Activated CD4-positive, CD25-positive, alpha-beta regulatory T cell treated with anti-CD3 and anti-CD28 coated beads, Interleukin-2, amount 50 U/mL, for 72 hours (primary cell): Measurements from ENCODE around the gene CFAP73.

Experiments
- DNase-seq: peaks from one replicate; pipeline ENCODE4 v3.0.0; 2021

The CFAP73 gene

GRCh38 chr12:113142886-113143332 is 6.6 kb upstream of the CFAP73 start:
- DNase-seq, result no peak

- DNase-seq, result no peak
Measured at GRCh38 chr12:113143959-113144358, 5.6 kb upstream of the CFAP73 start.

GRCh38 chr12:113144806-113145205 is 4.7 kb upstream of the CFAP73 start:
- no peak for DNase-seq

GRCh38 chr12:113145720-113146551 is 3.6 kb upstream of the CFAP73 start:
- DNase-seq, result no peak

GRCh38 chr12:113146999-113147398 is 2.5 kb upstream of the CFAP73 start:
- no peak for DNase-seq

GRCh38 chr12:113151655-113152054 is 2.1 kb downstream of the CFAP73 start:
- DNase-seq, result no peak

- no peak for DNase-seq
Measured at GRCh38 chr12:113152196-113152834, 2.8 kb downstream of the CFAP73 start.

GRCh38 chr12:113152835-113153814 is 3.6 kb downstream of the CFAP73 start:
- DNase-seq, result peak; percentile 58

- DNase-seq, result no peak
Measured at GRCh38 chr12:113154351-113154973, 4.9 kb downstream of the CFAP73 start.

GRCh38 chr12:113155060-113155459 is 5.5 kb downstream of the CFAP73 start:
- DNase-seq, result no peak

GRCh38 chr12:113155646-113156045 is 6.1 kb downstream of the CFAP73 start:
- DNase-seq, result no peak

GRCh38 chr12:113157218-113157859 is 7.8 kb downstream of the CFAP73 start:
- no peak for DNase-seq

GRCh38 chr12:113158439-113159203 is 9.1 kb downstream of the CFAP73 start:
- DNase-seq, result no peak

- no peak for DNase-seq
Measured at GRCh38 chr12:113159937-113160336, 10.4 kb downstream of the CFAP73 start.

- no peak for DNase-seq
Measured at GRCh38 chr12:113161415-113162016, 12.0 kb downstream of the CFAP73 start.

GRCh38 chr12:113162102-113163029 is 12.8 kb downstream of the CFAP73 start:
- no peak for DNase-seq

- no peak for DNase-seq
Measured at GRCh38 chr12:113163030-113163360, 13.5 kb downstream of the CFAP73 start.

- DNase-seq, result no peak
Measured at GRCh38 chr12:113164014-113164413, 14.5 kb downstream of the CFAP73 start.

GRCh38 chr12:113165521-113166450 is 16.3 kb downstream of the CFAP73 start:
- DNase-seq, result no peak
